Esophagus muscularis mucosa (tissue), 4 donors: ENCODE data around the gene MDC1. TPM values are rescaled to one million over a fixed set of nuclear protein-coding genes. Genes with fewer than 3 reads are reported as not detected.

Source experiments
- DNase-seq: peaks from one replicate; pipeline ENCODE4 v3.0.0-alpha.2; 2017; ENCODE audit errors: extremely low spot score
- H3K27ac ChIP-seq, 4 donors: fragments of 200-600 bp; sonication (generic); replicated peaks in 1 of 4; 1 replicate in 3 of 4; 2 replicates in 1 of 4; pipeline ENCODE4 v1.5.1; 2016 to 2019; ENCODE audit warnings: mild to moderate bottlenecking in 1 of 4
- H3K27me3 ChIP-seq, 4 donors: fragments of 200-600 bp; sonication (generic); one replicate each; pipeline versions ENCODE4 v1.5.1 to v1.6.0; 2016 to 2019
- H3K36me3 ChIP-seq, 4 donors: fragments of 200-600 bp; sonication (generic); one replicate each; pipeline ENCODE4 v1.5.1; 2016 to 2019
- H3K4me1 ChIP-seq, 4 donors: fragments of 200-600 bp; sonication (generic); one replicate each; pipeline ENCODE4 v1.5.1; 2016 to 2019
- H3K4me3 ChIP-seq, 4 donors: fragments of 200-600 bp; sonication (generic); 1 replicate in 2 of 4; 2 replicates in 2 of 4; pipeline ENCODE4 v1.5.1; 2016 to 2019; ENCODE audit warnings: mild to moderate bottlenecking in 4 of 4, moderate library complexity in 1 of 4
- H3K9me3 ChIP-seq, 4 donors: fragments of 200-600 bp; sonication (generic); 1 replicate in 3 of 4; 2 replicates in 1 of 4; pipeline ENCODE4 v1.5.1; 2016 to 2019
- CTCF ChIP-seq, 3 experiments: fragments of 200-600 bp in 2 of 3; fragments of 450-650 bp in 1 of 3; sonication (generic) in 2 of 3; IDR thresholded peaks; one replicate each; pipeline ENCODE4 v1.5.1; 2017 to 2019; ENCODE audit warnings: antibody characterized with exemption in 3 of 3, mild to moderate bottlenecking in 2 of 3, moderate library complexity in 1 of 3
- EP300 ChIP-seq: sonication (generic); formaldehyde crosslinking; IDR thresholded peaks from one replicate; pipeline ENCODE4 v1.6.1; 2017; ENCODE audit warnings: antibody characterized with exemption
- POLR2A ChIP-seq: fragments of 450-650 bp; IDR thresholded peaks from one replicate; pipeline ENCODE4 v1.6.1; 2017; ENCODE audit warnings: antibody characterized with exemption, moderate library complexity, mild to moderate bottlenecking, low read depth
- POLR2AphosphoS5 ChIP-seq, 2 donors: sonication (generic); formaldehyde crosslinking; IDR thresholded peaks; one replicate each; pipeline ENCODE4 v1.6.1; 2017; ENCODE audit warnings: antibody characterized with exemption in 2 of 2
- WGBS: methylation state at CpG from one replicate; pipeline ENCODE4 v1.1.5; 2018; 5-methylcytosine and 5-hydroxymethylcytosine counted together
- intact Hi-C: fragments of 100-400 bp; cut with DNase I; formaldehyde crosslinking; loops from one replicate; pipeline ENCODE4 v1.15.1; 2023
- total RNA-seq, 4 donors: library from RNA; depleted of rRNA; stranded (reverse); fragments of >200 nt; gene quantifications; one replicate each; pipeline versions ENCODE4 v1.1.0 to v1.2.1, GENCODE V29; 2016

Gene MDC1
- total RNA-seq, 4 donors from 2014 or later, result 10.8 to 20.3 (median 13.1) TPM

DNA sequence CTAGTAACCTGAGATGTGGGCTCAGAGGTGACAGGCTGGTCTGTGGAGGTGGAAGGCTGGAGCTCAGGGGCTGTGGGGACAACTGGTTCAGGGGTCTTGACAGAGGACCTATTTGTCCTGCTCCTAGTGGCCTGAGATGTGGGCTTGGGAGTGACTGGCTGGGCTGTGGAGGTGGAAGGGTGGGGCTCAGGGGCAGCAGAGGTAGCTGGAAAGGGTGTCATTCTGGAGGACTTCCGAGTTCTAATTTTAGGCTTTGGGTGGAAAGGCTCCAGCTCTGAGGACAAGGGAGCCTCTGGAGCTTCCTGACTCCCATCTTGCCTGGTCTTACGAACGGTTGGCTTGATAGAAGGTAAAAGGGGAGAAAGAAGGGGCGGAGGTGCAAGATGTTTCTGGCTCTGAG, 11.5 kb downstream of the MDC1 start:
- WGBS, result 86% methylated on average over 4 of the region's 4 CpGs
- no peak overlapping the region for H3K27ac ChIP-seq
- intact Hi-C loops, result no loop called here
- TF ChIP-seq POLR2AphosphoS5 (IDR thresholded peaks at IDR 0.05) (no peak), EP300 (no peak), POLR2A (no peak), CTCF (IDR thresholded peaks at IDR 0.05) (no peak)
- no peak for DNase-seq
- peaks cover 0 to 3% (median 0%) of the 10 kb centered on the region in 4 donors for H3K4me1 ChIP-seq
- no peaks in the 10 kb centered on the region for H3K9me3 ChIP-seq
- H3K36me3 ChIP-seq, result peaks cover 20 to 94% (median 78%) of the 10 kb centered on the region in 4 donors
- no peaks in the 10 kb centered on the region for H3K27me3 ChIP-seq
- H3K4me3 ChIP-seq, result no peak overlapping the region

DNA sequence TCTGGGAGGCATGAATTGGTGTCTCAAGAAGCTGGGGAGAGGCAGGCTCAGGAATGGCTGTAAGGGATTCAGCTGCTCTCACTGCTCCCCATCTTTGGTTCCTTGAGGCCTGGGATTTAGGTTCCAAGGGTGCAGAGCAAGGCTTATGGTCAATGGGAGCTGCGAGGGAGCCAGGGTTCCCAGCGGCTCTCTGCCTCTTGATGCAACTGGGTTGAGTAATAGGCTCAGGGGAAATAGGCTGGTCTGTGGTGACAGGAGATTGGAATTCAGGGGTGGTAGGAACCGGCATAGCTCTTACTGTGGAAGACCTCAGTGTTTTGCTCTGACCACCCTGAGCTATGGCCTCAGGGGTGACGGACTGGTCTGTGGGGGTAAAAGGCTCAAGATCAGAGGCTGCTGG, 13.3 kb downstream of the MDC1 start:
- WGBS, result 91% methylated on average over 4 of the region's 4 CpGs
- no peak for TF ChIP-seq POLR2AphosphoS5 (IDR thresholded peaks at IDR 0.05)
- TF ChIP-seq CTCF (IDR thresholded peaks at IDR 0.05), result no peak
- no peak for TF ChIP-seq POLR2A
- TF ChIP-seq EP300, result no peak
- Histone ChIP-seq H3K4me1 (peaks cover 0 to 3% (median 0%) of the 10 kb centered on the region in 4 donors), H3K36me3 (peaks cover 13 to 93% (median 71%) of the 10 kb centered on the region in 4 donors), H3K4me3 (no peak overlapping the region), H3K27ac (no peak overlapping the region), H3K27me3 (no peaks in the 10 kb centered on the region), H3K9me3 (no peaks in the 10 kb centered on the region)
- no peak for DNase-seq
- intact Hi-C loops, result no loop called here

GRCh38 chr6:30703011-30703410, 14.1 kb downstream of the MDC1 start:
- Histone ChIP-seq H3K36me3 (peaks cover 12 to 87% (median 65%) of the 10 kb centered on the region in 4 donors), H3K27ac (no peak overlapping the region), H3K27me3 (no peaks in the 10 kb centered on the region), H3K4me3 (no peak overlapping the region), H3K4me1 (peaks cover 0 to 3% (median 0%) of the 10 kb centered on the region in 4 donors), H3K9me3 (no peaks in the 10 kb centered on the region)
- intact Hi-C loops, result no loop called here
- 99% methylated on average over 10 of the region's 10 CpGs for WGBS
- TF ChIP-seq CTCF (IDR thresholded peaks at IDR 0.05), result no peak
- no peak for TF ChIP-seq EP300
- no peak for TF ChIP-seq POLR2AphosphoS5 (IDR thresholded peaks at IDR 0.05)
- TF ChIP-seq POLR2A, result no peak
- no peak for DNase-seq

DNA sequence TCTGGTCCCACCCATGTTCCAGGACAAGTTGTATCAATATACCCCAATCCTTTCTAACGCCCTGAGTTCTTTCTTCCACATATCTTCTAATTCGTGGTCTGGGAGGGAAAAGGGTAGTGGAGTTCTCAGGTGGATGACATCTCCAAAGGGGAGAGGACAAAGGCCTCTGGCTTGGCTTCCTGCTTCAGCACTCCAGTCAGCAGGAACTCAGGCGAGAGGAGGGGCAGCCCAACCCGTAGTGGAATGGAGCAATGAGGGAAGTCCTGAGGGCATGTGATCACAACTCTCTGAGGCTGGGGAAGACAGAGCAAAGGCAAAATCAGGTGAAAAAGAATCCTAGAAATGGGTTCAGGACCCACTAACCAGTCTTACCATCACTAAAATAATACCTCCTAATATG, 16.7 kb downstream of the MDC1 start:
- WGBS, result 62% methylated on average over 4 of the region's 4 CpGs
- peaks cover 0 to 7% (median 3%) of the 10 kb centered on the region in 4 donors for H3K4me1 ChIP-seq
- H3K9me3 ChIP-seq, result no peaks in the 10 kb centered on the region
- H3K36me3 ChIP-seq, result peaks cover 6 to 62% (median 43%) of the 10 kb centered on the region in 4 donors
- intact Hi-C loops, result no loop called here
- H3K27ac ChIP-seq, result no peak overlapping the region
- no peak for TF ChIP-seq CTCF (IDR thresholded peaks at IDR 0.05)
- no peak for TF ChIP-seq POLR2A
- no peak for TF ChIP-seq EP300
- TF ChIP-seq POLR2AphosphoS5 (IDR thresholded peaks at IDR 0.05), result no peak
- H3K27me3 ChIP-seq, result no peaks in the 10 kb centered on the region
- H3K4me3 ChIP-seq, result no peak overlapping the region
- DNase-seq, result no peak

DNA sequence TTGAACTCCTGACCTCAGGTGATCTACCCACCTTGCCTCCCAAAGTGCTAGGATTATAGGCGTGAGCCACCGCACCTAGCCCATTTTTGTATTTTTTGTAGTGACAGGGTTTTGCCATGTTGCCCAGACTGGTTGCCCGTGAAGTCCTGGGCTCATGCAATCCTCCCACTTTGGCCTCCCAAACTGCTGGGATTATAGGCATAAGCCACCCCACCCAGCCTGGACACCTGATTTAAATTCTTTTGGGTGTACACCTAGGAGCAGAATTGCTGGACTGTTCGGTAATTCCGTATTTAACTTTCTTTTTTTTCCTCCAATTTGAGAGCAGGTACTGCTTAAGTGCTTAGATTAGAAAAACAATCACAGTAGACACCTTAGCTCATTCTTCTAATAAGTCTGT, 20.6 kb downstream of the MDC1 start:
- 95% methylated on average over 5 of the region's 5 CpGs for WGBS
- TF ChIP-seq EP300 (no peak), POLR2AphosphoS5 (IDR thresholded peaks at IDR 0.05) (no peak), POLR2A (no peak), CTCF (IDR thresholded peaks at IDR 0.05) (no peak)
- Histone ChIP-seq H3K27me3 (no peaks in the 10 kb centered on the region), H3K4me1 (peaks cover 2 to 16% (median 8%) of the 10 kb centered on the region in 4 donors), H3K27ac (no peak overlapping the region), H3K9me3 (no peaks in the 10 kb centered on the region), H3K4me3 (no peak overlapping the region), H3K36me3 (peaks cover 0 to 24% (median 12%) of the 10 kb centered on the region in 4 donors)
- intact Hi-C loops, result no loop called here
- DNase-seq, result no peak
